Esophagus squamous epithelium (tissue), 4 donors: ENCODE results near the gene P2RX2.

ENCODE experiments used
- CTCF ChIP-seq, 6 experiments: fragments of 450-650 bp in 4 of 6; fragments of 200-600 bp in 2 of 6; sonication (generic) in 2 of 6; IDR thresholded peaks; one replicate each; pipeline ENCODE4 v1.5.1; 2016 to 2019; ENCODE audit warnings: antibody characterized with exemption in 6 of 6, mild to moderate bottlenecking in 4 of 6, moderate library complexity in 4 of 6
- POLR2A ChIP-seq, 4 donors: fragments of 450-650 bp; IDR thresholded peaks; one replicate each; pipeline ENCODE4 v1.6.1; 2017; ENCODE audit warnings: antibody characterized with exemption in 4 of 4, mild to moderate bottlenecking in 4 of 4, moderate library complexity in 3 of 4

- TF ChIP-seq POLR2A (IDR thresholded peaks at IDR 0.05), result no peak
- TF ChIP-seq CTCF (IDR thresholded peaks at IDR 0.05), result no peak
Measured at GRCh38 chr12:132583736-132584135, 34.8 kb upstream of the P2RX2 start.
